ENCODE results near the gene NECTIN1.

GRCh38 chr11:119706029-119706428, 23.0 kb downstream of the NECTIN1 start:
- TF ChIP-seq TSHZ2 (CRISPR knock-in tag; IDR thresholded peaks at IDR 0.05) (no peak), PATZ1 (CRISPR knock-in tag; IDR thresholded peaks at IDR 0.05; ENCODE audit: borderline replicate concordance) (no peak), PPARA (CRISPR knock-in tag; IDR thresholded peaks at IDR 0.05; ENCODE audit: borderline replicate concordance) (no peak), BACH2 (CRISPR knock-in tag; IDR thresholded peaks at IDR 0.05; ENCODE audit: borderline replicate concordance) (no peak), ZFP30 (CRISPR knock-in tag; IDR thresholded peaks at IDR 0.05) (no peak), ESRRG (CRISPR knock-in tag; IDR thresholded peaks at IDR 0.05) (no peak), ZFP3 (CRISPR knock-in tag; IDR thresholded peaks at IDR 0.05) (no peak)
- TF ChIP-seq, protein P1, sequence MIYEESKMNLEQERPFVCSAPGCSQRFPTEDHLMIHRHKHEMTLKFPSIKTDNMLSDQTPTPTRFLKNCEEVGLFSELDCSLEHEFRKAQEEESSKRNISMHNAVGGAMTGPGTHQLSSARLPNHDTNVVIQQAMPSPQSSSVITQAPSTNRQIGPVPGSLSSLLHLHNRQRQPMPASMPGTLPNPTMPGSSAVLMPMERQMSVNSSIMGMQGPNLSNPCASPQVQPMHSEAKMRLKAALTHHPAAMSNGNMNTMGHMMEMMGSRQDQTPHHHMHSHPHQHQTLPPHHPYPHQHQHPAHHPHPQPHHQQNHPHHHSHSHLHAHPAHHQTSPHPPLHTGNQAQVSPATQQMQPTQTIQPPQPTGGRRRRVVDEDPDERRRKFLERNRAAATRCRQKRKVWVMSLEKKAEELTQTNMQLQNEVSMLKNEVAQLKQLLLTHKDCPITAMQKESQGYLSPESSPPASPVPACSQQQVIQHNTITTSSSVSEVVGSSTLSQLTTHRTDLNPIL (CRISPR knock-in tag; IDR thresholded peaks at IDR 0.05; ENCODE audit: low read depth) = no peak

Data from SK-N-SH treated with all-trans-retinoic acid at 6 μM for 48 hours (cell line).